ENCODE measurements around the gene TMEM203. TPM values are rescaled to one million over a fixed set of nuclear protein-coding genes. Genes with fewer than 3 reads are reported as not detected.

Gene TMEM203
- total and polyA plus RNA-seq, 2 of the 13 experiments (the other 11 are each of a cell fraction or from before 2014, with no cell fraction given) = 23.4 to 36.7 TPM

DNA sequence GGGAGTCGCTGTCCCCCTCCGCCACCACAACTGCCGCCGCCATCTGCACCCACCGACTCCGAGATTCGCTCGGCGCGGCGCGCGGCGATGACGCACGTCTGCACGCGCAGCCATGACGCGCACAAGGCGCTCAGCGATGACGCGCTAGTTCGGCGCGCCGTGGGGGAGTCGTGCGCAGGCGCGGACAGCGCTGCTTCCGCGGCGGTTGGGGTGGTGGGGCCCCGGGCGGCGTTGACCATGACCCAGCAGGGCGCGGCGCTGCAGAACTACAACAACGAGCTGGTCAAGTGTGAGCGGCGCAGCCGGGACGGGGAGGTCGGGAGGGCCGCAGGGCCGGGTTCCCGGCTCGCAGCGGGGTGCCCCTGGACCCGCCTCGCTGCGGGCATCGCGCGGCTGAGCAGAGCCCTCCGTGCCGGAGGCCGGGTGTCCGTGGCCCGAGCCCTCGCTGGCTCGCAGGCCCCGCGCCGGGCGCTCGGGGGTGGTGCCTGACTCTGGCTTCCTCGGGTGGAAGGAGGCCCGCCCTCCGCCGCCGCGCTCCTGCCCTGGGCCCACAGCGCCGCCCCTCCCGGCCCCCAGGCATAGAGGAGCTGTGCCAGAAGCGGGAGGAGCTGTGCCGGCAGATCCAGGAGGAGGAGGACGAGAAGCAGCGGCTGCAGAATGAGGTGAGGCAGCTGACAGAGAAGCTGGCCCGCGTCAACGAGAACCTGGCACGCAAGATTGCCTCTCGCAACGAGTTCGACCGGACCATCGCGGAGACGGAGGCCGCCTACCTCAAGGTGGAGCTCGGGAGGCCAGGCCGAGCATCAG, 16.8 kb downstream of the TMEM203 start, which contains the start of the genes ANAPC2 and SSNA1 (continued):
- no peak for TF ChIP-seq ZFAT (CRISPR knock-in tag; conservative IDR thresholded peaks at IDR 0.05)
- TF ChIP-seq, protein P1, sequence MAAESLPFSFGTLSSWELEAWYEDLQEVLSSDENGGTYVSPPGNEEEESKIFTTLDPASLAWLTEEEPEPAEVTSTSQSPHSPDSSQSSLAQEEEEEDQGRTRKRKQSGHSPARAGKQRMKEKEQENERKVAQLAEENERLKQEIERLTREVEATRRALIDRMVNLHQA (CRISPR knock-in tag; IDR thresholded peaks at IDR 0.05) = no peak
- peak; percentile 71; the same call in 1 of the 2 replicates for TF ChIP-seq NFKB2 (CRISPR knock-in tag; IDR thresholded peaks at IDR 0.05; ENCODE audit: borderline replicate concordance)
- TF ChIP-seq, protein P2, sequence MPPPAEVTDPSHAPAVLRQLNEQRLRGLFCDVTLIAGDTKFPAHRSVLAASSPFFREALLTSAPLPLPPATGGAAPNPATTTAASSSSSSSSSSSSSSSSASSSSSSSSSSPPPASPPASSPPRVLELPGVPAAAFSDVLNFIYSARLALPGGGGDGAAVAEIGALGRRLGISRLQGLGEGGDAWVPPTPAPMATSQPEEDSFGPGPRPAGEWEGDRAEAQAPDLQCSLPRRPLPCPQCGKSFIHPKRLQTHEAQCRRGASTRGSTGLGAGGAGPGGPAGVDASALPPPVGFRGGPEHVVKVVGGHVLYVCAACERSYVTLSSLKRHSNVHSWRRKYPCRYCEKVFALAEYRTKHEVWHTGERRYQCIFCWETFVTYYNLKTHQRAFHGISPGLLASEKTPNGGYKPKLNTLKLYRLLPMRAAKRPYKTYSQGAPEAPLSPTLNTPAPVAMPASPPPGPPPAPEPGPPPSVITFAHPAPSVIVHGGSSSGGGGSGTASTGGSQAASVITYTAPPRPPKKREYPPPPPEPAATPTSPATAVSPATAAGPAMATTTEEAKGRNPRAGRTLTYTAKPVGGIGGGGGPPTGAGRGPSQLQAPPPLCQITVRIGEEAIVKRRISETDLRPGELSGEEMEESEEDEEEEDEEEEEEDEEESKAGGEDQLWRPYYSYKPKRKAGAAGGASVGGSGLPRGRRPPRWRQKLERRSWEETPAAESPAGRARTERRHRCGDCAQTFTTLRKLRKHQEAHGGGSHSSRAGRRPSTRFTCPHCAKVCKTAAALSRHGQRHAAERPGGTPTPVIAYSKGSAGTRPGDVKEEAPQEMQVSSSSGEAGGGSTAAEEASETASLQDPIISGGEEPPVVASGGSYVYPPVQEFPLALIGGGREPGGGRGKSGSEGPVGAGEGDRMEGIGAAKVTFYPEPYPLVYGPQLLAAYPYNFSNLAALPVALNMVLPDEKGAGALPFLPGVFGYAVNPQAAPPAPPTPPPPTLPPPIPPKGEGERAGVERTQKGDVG (CRISPR knock-in tag; IDR thresholded peaks at IDR 0.05; ENCODE audit: borderline replicate concordance) = 0 out of 2 replicates have a peak, but pooled peaks have one; percentile 24
- TF ChIP-seq, protein P3, sequence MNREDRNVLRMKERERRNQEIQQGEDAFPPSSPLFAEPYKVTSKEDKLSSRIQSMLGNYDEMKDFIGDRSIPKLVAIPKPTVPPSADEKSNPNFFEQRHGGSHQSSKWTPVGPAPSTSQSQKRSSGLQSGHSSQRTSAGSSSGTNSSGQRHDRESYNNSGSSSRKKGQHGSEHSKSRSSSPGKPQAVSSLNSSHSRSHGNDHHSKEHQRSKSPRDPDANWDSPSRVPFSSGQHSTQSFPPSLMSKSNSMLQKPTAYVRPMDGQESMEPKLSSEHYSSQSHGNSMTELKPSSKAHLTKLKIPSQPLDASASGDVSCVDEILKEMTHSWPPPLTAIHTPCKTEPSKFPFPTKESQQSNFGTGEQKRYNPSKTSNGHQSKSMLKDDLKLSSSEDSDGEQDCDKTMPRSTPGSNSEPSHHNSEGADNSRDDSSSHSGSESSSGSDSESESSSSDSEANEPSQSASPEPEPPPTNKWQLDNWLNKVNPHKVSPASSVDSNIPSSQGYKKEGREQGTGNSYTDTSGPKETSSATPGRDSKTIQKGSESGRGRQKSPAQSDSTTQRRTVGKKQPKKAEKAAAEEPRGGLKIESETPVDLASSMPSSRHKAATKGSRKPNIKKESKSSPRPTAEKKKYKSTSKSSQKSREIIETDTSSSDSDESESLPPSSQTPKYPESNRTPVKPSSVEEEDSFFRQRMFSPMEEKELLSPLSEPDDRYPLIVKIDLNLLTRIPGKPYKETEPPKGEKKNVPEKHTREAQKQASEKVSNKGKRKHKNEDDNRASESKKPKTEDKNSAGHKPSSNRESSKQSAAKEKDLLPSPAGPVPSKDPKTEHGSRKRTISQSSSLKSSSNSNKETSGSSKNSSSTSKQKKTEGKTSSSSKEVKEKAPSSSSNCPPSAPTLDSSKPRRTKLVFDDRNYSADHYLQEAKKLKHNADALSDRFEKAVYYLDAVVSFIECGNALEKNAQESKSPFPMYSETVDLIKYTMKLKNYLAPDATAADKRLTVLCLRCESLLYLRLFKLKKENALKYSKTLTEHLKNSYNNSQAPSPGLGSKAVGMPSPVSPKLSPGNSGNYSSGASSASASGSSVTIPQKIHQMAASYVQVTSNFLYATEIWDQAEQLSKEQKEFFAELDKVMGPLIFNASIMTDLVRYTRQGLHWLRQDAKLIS (CRISPR knock-in tag; IDR thresholded peaks at IDR 0.05) = no peak
- TF ChIP-seq RFXAP (CRISPR knock-in tag; IDR thresholded peaks at IDR 0.05; ENCODE audit: borderline replicate concordance) = peak; percentile 64; the same call in 1 of the 2 replicates
- peak; percentile 90 for TF ChIP-seq ZC3H13 (CRISPR knock-in tag; IDR thresholded peaks at IDR 0.05)
- peak; percentile 68 for TF ChIP-seq TBL1XR1 (IDR thresholded peaks at IDR 0.05; ENCODE audit: borderline replicate concordance, low read length, partially characterized antibody)
- peak; percentile 95 for TF ChIP-seq ZFY (CRISPR knock-in tag; IDR thresholded peaks at IDR 0.05)
- TF ChIP-seq, protein P4, sequence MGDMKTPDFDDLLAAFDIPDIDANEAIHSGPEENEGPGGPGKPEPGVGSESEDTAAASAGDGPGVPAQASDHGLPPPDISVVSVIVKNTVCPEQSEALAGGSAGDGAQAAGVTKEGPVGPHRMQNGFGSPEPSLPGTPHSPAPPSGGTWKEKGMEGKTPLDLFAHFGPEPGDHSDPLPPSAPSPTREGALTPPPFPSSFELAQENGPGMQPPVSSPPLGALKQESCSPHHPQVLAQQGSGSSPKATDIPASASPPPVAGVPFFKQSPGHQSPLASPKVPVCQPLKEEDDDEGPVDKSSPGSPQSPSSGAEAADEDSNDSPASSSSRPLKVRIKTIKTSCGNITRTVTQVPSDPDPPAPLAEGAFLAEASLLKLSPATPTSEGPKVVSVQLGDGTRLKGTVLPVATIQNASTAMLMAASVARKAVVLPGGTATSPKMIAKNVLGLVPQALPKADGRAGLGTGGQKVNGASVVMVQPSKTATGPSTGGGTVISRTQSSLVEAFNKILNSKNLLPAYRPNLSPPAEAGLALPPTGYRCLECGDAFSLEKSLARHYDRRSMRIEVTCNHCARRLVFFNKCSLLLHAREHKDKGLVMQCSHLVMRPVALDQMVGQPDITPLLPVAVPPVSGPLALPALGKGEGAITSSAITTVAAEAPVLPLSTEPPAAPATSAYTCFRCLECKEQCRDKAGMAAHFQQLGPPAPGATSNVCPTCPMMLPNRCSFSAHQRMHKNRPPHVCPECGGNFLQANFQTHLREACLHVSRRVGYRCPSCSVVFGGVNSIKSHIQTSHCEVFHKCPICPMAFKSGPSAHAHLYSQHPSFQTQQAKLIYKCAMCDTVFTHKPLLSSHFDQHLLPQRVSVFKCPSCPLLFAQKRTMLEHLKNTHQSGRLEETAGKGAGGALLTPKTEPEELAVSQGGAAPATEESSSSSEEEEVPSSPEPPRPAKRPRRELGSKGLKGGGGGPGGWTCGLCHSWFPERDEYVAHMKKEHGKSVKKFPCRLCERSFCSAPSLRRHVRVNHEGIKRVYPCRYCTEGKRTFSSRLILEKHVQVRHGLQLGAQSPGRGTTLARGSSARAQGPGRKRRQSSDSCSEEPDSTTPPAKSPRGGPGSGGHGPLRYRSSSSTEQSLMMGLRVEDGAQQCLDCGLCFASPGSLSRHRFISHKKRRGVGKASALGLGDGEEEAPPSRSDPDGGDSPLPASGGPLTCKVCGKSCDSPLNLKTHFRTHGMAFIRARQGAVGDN (CRISPR knock-in tag; IDR thresholded peaks at IDR 0.05) = peak; percentile 81
- TF ChIP-seq SPEN (CRISPR knock-in tag; IDR thresholded peaks at IDR 0.05; ENCODE audit: low read depth) = peak; percentile 99
- TF ChIP-seq, protein P5, sequence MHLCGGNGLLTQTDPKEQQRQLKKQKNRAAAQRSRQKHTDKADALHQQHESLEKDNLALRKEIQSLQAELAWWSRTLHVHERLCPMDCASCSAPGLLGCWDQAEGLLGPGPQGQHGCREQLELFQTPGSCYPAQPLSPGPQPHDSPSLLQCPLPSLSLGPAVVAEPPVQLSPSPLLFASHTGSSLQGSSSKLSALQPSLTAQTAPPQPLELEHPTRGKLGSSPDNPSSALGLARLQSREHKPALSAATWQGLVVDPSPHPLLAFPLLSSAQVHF (CRISPR knock-in tag; IDR thresholded peaks at IDR 0.05) = 0 out of 2 replicates have a peak, but pooled peaks have one; percentile 50
- 0 out of 2 replicates have a peak, but pooled peaks have one; percentile 47 for TF ChIP-seq PITX1 (CRISPR knock-in tag; IDR thresholded peaks at IDR 0.05)
